Stromal cell of bone marrow (primary cell): ENCODE data around the gene KCNIP3.
"Not testable (repeated sequence)": the region's sequence is repeated elsewhere in the genome, so short reads cannot be mapped to it uniquely, and the experiment has no call there.

Experiments
- DNase-seq: peaks from one replicate; pipeline ENCODE4 v3.0.0-alpha.2; 2012; ENCODE audit warnings: low read depth

KCNIP3 gene

GRCh38 chr2:95296880-95297487 lies at the start of gene KCNIP3:
KCNIP3 (plus strand) TSS chr2:95297347; CDS start chr2:95297439, 92 bp downstream.
- no peak for DNase-seq

- DNase-seq: no peak
These were observed 38.9 kb upstream of the KCNIP3 start for GRCh38 chr2:95258271-95258670.

- DNase-seq: no peak
These were observed 36.8 kb upstream of the KCNIP3 start for GRCh38 chr2:95260028-95261023.

- no peak for DNase-seq
These were observed 35.5 kb upstream of the KCNIP3 start for GRCh38 chr2:95261602-95262001.

GRCh38 chr2:95262896-95263542 lies 34.1 kb upstream of the KCNIP3 start:
- no peak for DNase-seq

- no peak for DNase-seq
These were observed 32.5 kb upstream of the KCNIP3 start for GRCh38 chr2:95264624-95265023.

- no peak for DNase-seq
These were observed 32.0 kb upstream of the KCNIP3 start for GRCh38 chr2:95265182-95265581.

GRCh38 chr2:95266781-95267430 lies 30.2 kb upstream of the KCNIP3 start:
- DNase-seq: no peak

- peak; percentile 6 for DNase-seq
These were observed 29.5 kb upstream of the KCNIP3 start for GRCh38 chr2:95267458-95268210.

- no peak for DNase-seq
These were observed 28.7 kb upstream of the KCNIP3 start for GRCh38 chr2:95268211-95269035.

GRCh38 chr2:95269036-95269680 lies 28.0 kb upstream of the KCNIP3 start:
- no peak for DNase-seq

GRCh38 chr2:95269745-95270144 lies 27.4 kb upstream of the KCNIP3 start:
- not testable (repeated sequence) for DNase-seq

- DNase-seq: no peak
These were observed 26.5 kb upstream of the KCNIP3 start for GRCh38 chr2:95270541-95271081.

GRCh38 chr2:95271381-95271971 lies 25.7 kb upstream of the KCNIP3 start:
- no peak for DNase-seq

- no peak for DNase-seq
These were observed 24.8 kb upstream of the KCNIP3 start for GRCh38 chr2:95272299-95272751.

GRCh38 chr2:95272781-95273180 lies 24.4 kb upstream of the KCNIP3 start:
- no peak for DNase-seq

GRCh38 chr2:95273566-95274290 lies 23.4 kb upstream of the KCNIP3 start:
- DNase-seq: no peak
